Measurements from ENCODE around the gene ARPP19.
"Not testable (repeated sequence)": the region's sequence is repeated elsewhere in the genome, so short reads cannot be mapped to it uniquely, and the experiment has no call there.

The ARPP19 gene

DNA sequence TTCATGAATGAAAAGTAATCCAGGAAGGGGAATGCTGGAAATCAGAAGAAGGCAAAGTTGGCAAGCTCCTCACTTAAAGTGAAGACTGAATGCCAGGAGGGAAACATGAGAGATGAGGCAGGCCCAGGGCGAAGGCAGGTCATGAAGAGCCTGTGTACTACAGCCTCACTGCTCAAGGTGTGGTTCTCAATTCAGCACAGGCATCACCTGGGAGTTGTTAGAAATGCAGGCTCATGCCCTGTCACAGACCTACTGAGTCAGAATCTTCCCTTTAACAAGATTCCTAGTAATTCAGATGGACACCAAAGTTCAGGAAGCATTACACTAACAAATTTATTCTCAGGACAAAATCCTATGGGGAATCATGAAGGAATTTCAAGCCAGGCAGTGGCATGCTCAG, 54.3 kb downstream of the ARPP19 start:
- no peak for DNase-seq (ENCODE audit: low read depth in 2 of 2)

DNA sequence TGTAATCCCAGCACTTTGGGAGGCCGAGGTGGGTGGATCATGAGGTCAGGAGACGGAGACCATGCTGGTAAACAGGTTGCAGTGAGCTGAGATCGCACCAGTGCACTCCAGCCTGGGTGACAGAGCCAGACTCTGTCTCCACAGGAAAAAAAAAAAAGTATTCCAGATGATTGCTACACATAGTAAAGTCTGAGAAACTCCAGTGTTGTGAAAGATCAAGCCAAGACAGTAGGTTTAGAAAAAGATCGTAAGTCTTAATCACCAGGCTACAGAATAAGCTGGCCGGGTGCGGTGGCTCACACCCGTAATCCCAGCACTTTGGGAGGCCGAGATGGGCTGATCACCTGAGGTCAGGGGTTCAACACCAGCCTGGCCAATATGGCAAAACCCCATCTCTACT, 56.0 kb downstream of the ARPP19 start:
- not testable (repeated sequence) for DNase-seq (ENCODE audit: low read depth in 2 of 2)

DNA sequence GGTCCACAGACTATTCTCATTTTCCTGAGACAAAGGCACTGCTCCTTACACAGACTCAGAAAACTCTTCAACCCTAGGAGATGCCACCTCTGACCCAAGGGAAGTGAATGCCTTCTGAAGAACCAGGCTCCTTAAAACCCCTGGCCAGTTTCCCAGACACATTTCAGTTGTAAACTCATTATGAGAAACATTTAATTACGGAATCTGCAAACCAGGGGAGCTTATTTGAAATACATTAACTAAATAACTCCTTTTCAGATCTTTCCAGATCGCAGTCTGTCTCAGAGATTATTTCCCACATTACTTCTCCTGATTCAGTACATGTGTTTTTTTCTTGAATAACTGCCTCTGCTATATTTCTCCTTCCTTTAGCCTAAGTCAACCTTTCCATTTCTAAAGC, 57.7 kb downstream of the ARPP19 start:
- no peak for DNase-seq (ENCODE audit: low read depth in 2 of 2)

DNA sequence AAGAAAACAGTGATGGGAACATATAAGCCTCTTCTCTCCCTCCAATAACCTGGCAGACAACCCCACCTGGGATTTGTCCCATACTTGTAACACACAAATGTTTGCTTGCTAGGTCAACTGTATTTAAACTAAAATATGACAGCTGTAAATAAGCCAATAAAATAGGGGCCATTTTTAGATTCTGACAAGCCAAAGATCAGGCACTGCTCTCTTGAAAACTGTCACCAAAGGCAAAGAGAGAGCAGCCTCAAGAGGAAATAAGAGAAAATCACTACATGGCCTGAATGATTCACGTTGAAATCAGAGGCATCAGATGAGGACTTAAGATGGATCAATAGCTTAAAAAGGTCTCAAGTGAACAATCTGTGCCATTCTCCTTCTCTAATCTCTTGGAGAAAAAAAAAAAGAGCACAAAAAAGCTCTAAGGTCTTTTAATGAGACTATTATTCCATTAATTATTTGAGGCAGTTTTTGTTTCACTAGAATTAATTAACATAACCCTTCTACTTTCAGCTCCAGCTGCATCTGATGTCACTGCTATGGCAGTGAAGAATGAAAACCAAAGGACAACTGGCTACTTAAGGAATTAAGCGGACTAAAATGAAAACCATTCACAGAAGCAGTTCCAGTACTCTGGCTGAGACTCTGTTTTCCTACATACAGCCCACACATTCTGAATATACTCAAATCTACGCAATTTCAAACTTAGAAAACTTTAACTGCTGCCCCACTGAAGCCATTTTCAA, 59.2 kb downstream of the ARPP19 start:
- DNase-seq (ENCODE audit: low read depth in 2 of 2) = no peak

DNA sequence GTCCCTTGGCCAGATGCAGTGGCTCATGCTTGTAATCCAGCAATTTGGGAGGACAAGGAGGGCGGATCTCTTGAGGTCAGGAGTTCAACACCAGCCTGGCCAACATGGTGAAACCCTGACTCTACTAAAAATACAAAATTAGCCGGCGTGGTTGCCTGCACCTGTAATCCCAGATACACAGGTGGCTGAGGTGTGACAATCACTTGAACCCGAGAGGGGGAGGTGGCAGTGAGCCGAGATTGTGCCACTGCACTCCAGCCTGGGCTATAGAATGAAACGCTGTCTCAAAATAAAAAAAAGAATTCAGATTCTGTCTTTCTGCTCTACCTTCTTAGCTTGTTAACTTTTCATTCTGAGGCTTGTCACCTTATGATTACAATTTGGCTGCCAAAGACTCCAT, 62.3 kb downstream of the ARPP19 start:
- DNase-seq (ENCODE audit: low read depth in 2 of 2) = no peak

DNA sequence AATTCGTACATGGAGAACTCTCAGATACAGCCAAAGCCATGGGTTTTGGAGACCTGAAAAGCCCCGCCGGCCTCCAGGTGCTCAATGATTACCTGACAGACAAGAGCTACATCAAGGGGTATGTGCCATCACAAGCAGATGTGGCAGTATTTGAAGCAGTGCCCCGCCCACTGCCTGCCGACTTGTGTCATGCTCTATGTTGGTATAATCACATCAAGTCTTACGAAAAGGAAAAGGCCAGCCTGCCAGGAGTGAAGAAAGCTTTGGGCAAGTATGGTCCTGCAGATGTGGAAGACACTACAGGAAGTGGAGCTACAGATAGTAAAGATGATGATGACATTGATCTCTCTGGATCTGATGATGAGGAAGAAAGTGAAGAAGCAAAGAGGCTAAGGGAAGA, 63.7 kb downstream of the ARPP19 start:
- DNase-seq (ENCODE audit: low read depth in 2 of 2) = no peak

DNA sequence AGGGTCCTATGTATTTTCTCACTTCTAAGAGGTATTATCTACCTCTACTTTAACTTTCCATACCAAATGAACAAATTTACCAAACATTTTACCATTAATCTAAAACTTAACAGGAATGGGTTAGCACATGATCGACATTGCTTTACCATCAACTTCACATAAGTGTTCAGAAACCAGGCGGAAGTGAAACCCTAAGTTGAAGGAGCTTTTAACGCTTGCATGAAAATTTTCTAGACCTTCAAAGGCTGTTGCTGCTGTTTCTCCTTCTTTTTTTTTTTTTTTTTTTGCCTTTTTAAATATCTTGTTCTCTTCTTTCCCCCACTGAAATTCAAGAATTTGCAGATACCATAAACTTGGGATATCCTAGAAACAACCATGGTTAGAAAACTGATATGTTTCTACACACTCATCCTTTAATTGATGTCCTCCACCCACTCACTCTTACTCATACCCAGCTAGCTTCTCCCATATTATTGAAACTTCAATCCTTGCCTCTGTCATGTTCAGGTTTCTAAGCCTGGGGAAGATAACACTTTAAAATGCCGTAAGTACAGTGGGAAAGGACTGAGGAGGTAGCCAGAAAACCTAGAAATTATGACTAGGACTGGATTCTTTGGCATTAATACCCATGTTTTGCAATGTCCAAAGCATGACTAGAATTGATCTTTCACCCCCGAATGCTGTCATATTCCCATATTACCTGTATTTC, 64.9 kb downstream of the ARPP19 start:
- no peak for DNase-seq (ENCODE audit: low read depth in 2 of 2)

DNA sequence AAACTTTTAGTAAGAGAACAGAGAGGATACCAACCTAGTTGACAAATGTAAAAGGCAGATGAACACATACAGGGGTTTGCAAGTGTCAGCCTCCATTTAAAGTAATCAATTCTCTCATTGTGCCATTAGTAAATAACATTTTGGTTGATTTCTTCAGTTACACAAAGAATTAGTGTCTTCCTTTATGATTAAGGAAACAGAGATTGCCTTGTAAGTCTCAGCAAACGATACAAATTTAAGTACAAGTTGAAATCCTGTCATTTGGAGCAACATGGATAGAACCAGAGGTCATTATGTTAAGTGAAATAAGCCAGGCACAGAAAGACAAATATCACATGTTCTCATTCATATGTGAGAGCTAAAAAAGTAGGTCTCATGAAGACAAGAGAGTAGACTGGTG, 66.2 kb downstream of the ARPP19 start:
- DNase-seq (ENCODE audit: low read depth in 2 of 2) = no peak

DNA sequence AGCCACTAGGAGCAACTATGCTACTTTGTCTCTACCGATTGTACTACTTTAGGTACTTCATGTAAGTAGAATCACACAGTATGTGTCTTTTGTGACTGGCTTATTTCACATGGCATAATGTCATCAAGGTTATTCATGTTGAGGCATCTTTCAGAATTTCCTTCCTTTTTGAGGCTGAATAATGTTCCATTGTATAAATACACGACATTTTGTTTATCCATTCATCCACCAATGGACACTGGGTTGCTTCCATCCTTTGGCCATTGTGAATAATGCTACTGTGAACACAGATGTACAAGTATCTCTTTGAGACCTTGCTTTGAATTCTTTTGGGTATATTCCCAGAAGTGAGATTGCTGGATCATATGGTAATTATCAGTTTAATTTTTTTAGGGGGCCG, 69.3 kb downstream of the ARPP19 start:
- DNase-seq (ENCODE audit: low read depth in 2 of 2) = no peak

DNA sequence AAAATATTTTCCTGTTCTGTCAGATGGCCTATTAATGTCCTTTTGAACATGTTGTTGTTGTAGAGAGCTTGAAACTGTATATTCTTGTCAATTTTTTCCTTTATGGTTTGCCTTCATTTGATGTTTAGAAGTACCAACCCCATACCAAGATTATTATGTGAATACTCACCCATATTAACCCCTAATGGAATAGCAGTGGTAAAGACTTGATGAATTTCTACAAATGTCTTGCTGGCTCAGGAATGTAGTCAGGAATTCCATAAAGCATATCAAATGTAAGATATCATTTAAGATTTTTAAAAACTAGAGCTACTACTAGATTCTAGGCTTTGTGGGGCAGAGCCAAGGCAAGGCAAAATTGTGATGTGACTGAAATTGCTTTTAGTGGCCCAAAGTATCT, 70.1 kb downstream of the ARPP19 start:
- DNase-seq (ENCODE audit: low read depth in 2 of 2) = peak; percentile 13 to 15
